Sigmoid colon (tissue), 7 donors: Measurements from ENCODE around the gene ASPSCR1. TPM values are rescaled to one million over a fixed set of nuclear protein-coding genes. Genes with fewer than 3 reads are reported as not detected.
A peak's percentile ranks its signal among the peaks of the same experiment; 100 is the strongest.

Source experiments
- DNase-seq: peaks from one replicate; pipeline ENCODE4 v3.0.0-alpha.2; 2019
- H3K27ac ChIP-seq, 4 donors: fragments of 200-600 bp; sonication (generic); one replicate each; pipeline ENCODE4 v1.5.1; 2016 to 2019; ENCODE audit warnings: mild to moderate bottlenecking in 1 of 4
- H3K27me3 ChIP-seq, 3 donors: fragments of 200-600 bp; sonication (generic); one replicate each; pipeline ENCODE4 v1.5.1; 2019; ENCODE audit warnings: mild to moderate bottlenecking in 1 of 3
- H3K36me3 ChIP-seq, 4 donors: fragments of 200-600 bp; sonication (generic); one replicate each; pipeline ENCODE4 v1.5.1; 2016 to 2019
- H3K4me1 ChIP-seq, 4 donors: fragments of 200-600 bp; sonication (generic); one replicate each; pipeline ENCODE4 v1.5.1; 2017 to 2019
- H3K4me3 ChIP-seq, 4 donors: fragments of 200-600 bp; sonication (generic); one replicate each; pipeline ENCODE4 v1.5.1; 2017 to 2019; ENCODE audit warnings: mild to moderate bottlenecking in 2 of 4, moderate library complexity in 1 of 4
- H3K9me3 ChIP-seq, 4 donors: fragments of 200-600 bp in 3 of 4; sonication (generic) in 3 of 4; one replicate each; pipeline versions ENCODE4 v1.5.1 to v1.6.1; 2013 to 2019
- CTCF ChIP-seq, 4 experiments: fragments of 450-650 bp in 3 of 4; fragments of 200-600 bp in 1 of 4; IDR thresholded peaks; one replicate each; pipeline ENCODE4 v1.5.1; 2016 to 2019; ENCODE audit warnings: antibody characterized with exemption in 4 of 4, mild to moderate bottlenecking in 3 of 4, moderate library complexity in 2 of 4
- EP300 ChIP-seq, 4 donors: sonication (generic); formaldehyde crosslinking; IDR thresholded peaks; one replicate each; pipeline ENCODE4 v1.6.1; 2017; ENCODE audit warnings: antibody characterized with exemption in 4 of 4
- POLR2A ChIP-seq, 2 donors: fragments of 450-650 bp; IDR thresholded peaks; one replicate each; pipeline ENCODE4 v1.6.1; 2016; ENCODE audit warnings: antibody characterized with exemption in 2 of 2, mild to moderate bottlenecking in 2 of 2, moderate library complexity in 2 of 2
- POLR2AphosphoS5 ChIP-seq, 4 donors: sonication (generic); formaldehyde crosslinking; IDR thresholded peaks; one replicate each; pipeline ENCODE4 v1.6.1; 2017; ENCODE audit warnings: antibody characterized with exemption in 4 of 4
- WGBS, 2 donors: extraction: QIAGEN DNeasy Blood & Tissue Kit; methylation state at CpG; one replicate each; pipeline ENCODE4 v1.1.7; 2013; 5-methylcytosine and 5-hydroxymethylcytosine counted together
- intact Hi-C: fragments of 100-400 bp; cut with DNase I; formaldehyde crosslinking; loops from one replicate; pipeline ENCODE4 v1.15.1; 2023
- polyA plus RNA-seq, 3 donors: library from polyadenylated mRNA; stranded (reverse); fragments of 200-250 nt; gene quantifications; one replicate each; pipeline ENCODE4 v1.2.3, GENCODE V29; 2013
- total RNA-seq, 4 donors: library from RNA; depleted of rRNA; stranded (reverse); fragments of >200 nt; gene quantifications; one replicate each; pipeline ENCODE4 v1.1.0, GENCODE V29; 2016
- donor health status: healthy with polysubstance abuse.
- donor health status: Bipolar disorder and iron deficiency.
- donor health status: healthy.

Gene ASPSCR1
- total and polyA plus RNA-seq, 7 donors = 9.3 to 35.9 (median 23.4) TPM

- no peak overlapping the region for H3K4me3 ChIP-seq
- peaks cover 0 to 23% (median 14%) of the 10 kb centered on the region in 4 donors for H3K4me1 ChIP-seq
- TF ChIP-seq EP300 (IDR thresholded peaks at IDR 0.05) (no peak), POLR2A (IDR thresholded peaks at IDR 0.05) (no peak), POLR2AphosphoS5 (IDR thresholded peaks at IDR 0.05) (no peak), CTCF (IDR thresholded peaks at IDR 0.05) (no peak)
- DNase-seq = no peak
- WGBS, 2 donors = 64 to 80% methylated on average over 15 of the region's 15 CpGs
- no peaks in the 10 kb centered on the region for H3K9me3 ChIP-seq
- no peak overlapping the region for H3K27ac ChIP-seq
- peaks cover 0 to 32% (median 11%) of the 10 kb centered on the region in 3 donors for H3K27me3 ChIP-seq
- intact Hi-C loops = no loop called here
- no peaks in the 10 kb centered on the region for H3K36me3 ChIP-seq
These were observed 38.2 kb upstream of the ASPSCR1 start for GRCh38 chr17:81939218-81939617.

- H3K4me1 ChIP-seq = peaks cover 0 to 23% (median 14%) of the 10 kb centered on the region in 4 donors
- H3K9me3 ChIP-seq = no peaks in the 10 kb centered on the region
- peaks cover 0 to 39% (median 11%) of the 10 kb centered on the region in 3 donors for H3K27me3 ChIP-seq
- 85 to 90% methylated on average over 21 of the region's 21 CpGs for WGBS, 2 donors
- TF ChIP-seq POLR2AphosphoS5 (IDR thresholded peaks at IDR 0.05) = no peak
- no peak for TF ChIP-seq CTCF (IDR thresholded peaks at IDR 0.05)
- no peak for TF ChIP-seq POLR2A (IDR thresholded peaks at IDR 0.05)
- TF ChIP-seq EP300 (IDR thresholded peaks at IDR 0.05) = no peak
- H3K4me3 ChIP-seq = no peak overlapping the region
- intact Hi-C loops = no loop called here
- peak; percentile 71 for DNase-seq
- no peak overlapping the region for H3K27ac ChIP-seq
- H3K36me3 ChIP-seq = no peaks in the 10 kb centered on the region
These were observed 37.5 kb upstream of the ASPSCR1 start for GRCh38 chr17:81939881-81940385.

- Histone ChIP-seq H3K4me3 (no peak overlapping the region), H3K4me1 (peaks cover 0 to 23% (median 14%) of the 10 kb centered on the region in 4 donors), H3K27ac (no peak overlapping the region), H3K27me3 (peaks cover 0 to 40% (median 11%) of the 10 kb centered on the region in 3 donors), H3K9me3 (no peaks in the 10 kb centered on the region), H3K36me3 (no peaks in the 10 kb centered on the region)
- intact Hi-C loops = no loop called here
- TF ChIP-seq CTCF (IDR thresholded peaks at IDR 0.05) = no peak
- TF ChIP-seq POLR2A (IDR thresholded peaks at IDR 0.05) = no peak
- no peak for TF ChIP-seq POLR2AphosphoS5 (IDR thresholded peaks at IDR 0.05)
- TF ChIP-seq EP300 (IDR thresholded peaks at IDR 0.05) = no peak
- 64 to 93% methylated on average over 56 of the region's 56 CpGs for WGBS, 2 donors
- DNase-seq = no peak
These were observed 36.6 kb upstream of the ASPSCR1 start for GRCh38 chr17:81940538-81941483.

- H3K27ac ChIP-seq = no peak overlapping the region
- 32 to 51% methylated on average over 30 of the region's 30 CpGs for WGBS, 2 donors
- DNase-seq = no peak
- TF ChIP-seq CTCF (IDR thresholded peaks at IDR 0.05) (no peak), POLR2AphosphoS5 (IDR thresholded peaks at IDR 0.05) (no peak), EP300 (IDR thresholded peaks at IDR 0.05) (no peak), POLR2A (IDR thresholded peaks at IDR 0.05) (no peak)
- H3K9me3 ChIP-seq = no peaks in the 10 kb centered on the region
- H3K4me1 ChIP-seq = peaks cover 0 to 20% (median 10%) of the 10 kb centered on the region in 4 donors
- no peaks in the 10 kb centered on the region for H3K36me3 ChIP-seq
- peaks cover 0 to 40% (median 11%) of the 10 kb centered on the region in 3 donors for H3K27me3 ChIP-seq
- intact Hi-C loops = no loop called here
- no peak overlapping the region for H3K4me3 ChIP-seq
These were observed 35.8 kb upstream of the ASPSCR1 start for GRCh38 chr17:81941484-81942166.
